ENCODE data around the gene PCDHGB5.
A peak's percentile ranks its signal among the peaks of the same experiment; 100 is the strongest.
"Not testable (repeated sequence)": the region's sequence is repeated elsewhere in the genome, so short reads cannot be mapped to it uniquely, and the experiment has no call there.

Gene PCDHGB5

GRCh38 chr5:141374627-141375026 is 23.1 kb upstream of the PCDHGB5 start:
- DNase-seq: no peak

DNA sequence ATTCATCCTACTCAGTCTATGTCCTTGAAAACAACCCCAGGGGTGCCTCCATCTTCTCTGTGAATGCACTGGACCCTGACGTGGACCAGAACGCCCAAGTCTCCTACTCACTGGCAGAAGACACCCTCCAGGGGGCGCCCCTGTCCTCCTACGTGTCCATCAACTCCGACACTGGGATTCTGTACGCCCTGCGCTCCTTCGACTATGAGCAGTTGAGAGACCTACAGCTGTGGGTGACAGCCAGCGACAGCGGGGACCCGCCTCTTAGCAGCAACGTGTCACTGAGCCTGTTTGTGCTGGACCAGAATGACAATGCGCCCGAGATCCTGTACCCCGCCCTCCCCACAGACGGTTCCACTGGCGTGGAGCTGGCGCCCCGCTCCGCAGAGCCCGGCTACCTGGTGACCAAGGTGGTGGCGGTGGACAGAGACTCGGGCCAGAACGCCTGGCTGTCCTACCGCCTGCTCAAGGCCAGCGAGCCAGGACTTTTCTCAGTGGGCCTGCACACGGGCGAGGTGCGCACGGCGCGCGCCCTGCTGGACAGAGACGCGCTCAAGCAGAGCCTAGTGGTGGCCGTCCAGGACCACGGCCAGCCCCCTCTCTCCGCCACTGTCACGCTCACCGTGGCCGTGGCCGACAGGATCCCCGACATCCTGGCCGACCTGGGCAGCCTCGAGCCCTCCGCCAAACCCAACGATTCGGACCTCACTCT is 22.1 kb upstream of the PCDHGB5 start:
- DNase-seq: not testable (repeated sequence)

DNA sequence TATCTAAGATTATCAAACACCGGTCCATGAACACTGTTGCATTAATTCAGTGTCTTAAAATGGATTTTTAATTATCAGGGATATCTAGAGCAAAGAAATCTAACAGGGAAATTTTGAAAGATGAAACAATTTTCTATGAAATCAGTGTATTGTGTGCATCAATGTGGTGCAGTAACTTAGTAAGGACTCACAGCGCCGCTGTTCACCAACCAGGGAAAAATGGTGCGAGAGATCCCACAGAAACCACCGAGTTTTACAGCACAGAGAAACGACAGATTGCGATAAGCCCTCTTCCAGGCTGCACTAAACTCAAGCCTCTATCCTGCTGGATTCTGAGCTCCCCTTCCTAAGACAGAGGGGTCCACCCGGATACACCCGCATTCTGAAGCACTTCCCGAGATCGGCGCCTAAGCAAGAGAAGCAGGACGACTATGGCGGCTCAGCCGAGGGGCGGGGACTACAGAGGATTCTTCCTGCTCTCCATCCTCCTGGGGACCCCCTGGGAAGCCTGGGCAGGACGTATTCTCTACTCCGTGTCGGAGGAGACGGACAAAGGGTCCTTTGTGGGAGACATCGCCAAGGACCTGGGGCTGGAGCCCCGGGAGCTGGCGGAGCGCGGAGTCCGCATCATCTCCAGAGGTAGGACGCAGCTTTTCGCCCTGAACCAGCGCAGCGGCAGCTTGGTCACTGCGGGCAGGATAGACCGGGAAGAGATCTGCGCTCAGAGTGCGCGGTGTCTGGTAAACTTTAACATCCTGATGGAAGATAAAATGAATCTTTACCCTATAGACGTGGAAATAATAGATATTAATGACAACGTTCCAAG is 15.1 kb upstream of the PCDHGB5 start, which contains the start of gene PCDHGA7:
Gene PCDHGA7 (plus strand): TSS at position 274 of the 826 bp plus-strand sequence. CDS start 158 bp downstream, at position 432.
- peak; percentile 19 for DNase-seq

DNA sequence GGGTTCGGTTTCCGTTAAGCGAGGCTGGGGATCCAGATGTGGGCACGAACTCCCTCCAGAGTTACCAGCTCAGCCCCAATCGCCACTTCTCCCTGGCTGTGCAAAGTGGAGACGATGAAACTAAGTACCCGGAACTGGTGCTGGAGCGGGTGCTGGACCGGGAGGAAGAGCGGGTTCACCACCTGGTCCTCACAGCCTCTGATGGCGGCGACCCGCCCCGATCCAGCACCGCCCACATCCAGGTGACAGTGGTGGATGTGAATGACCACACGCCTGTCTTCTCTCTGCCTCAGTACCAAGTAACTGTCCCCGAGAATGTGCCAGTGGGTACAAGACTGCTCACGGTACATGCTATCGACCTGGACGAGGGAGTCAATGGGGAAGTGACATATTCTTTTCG is 14.4 kb upstream of the PCDHGB5 start:
- no peak for DNase-seq

DNA sequence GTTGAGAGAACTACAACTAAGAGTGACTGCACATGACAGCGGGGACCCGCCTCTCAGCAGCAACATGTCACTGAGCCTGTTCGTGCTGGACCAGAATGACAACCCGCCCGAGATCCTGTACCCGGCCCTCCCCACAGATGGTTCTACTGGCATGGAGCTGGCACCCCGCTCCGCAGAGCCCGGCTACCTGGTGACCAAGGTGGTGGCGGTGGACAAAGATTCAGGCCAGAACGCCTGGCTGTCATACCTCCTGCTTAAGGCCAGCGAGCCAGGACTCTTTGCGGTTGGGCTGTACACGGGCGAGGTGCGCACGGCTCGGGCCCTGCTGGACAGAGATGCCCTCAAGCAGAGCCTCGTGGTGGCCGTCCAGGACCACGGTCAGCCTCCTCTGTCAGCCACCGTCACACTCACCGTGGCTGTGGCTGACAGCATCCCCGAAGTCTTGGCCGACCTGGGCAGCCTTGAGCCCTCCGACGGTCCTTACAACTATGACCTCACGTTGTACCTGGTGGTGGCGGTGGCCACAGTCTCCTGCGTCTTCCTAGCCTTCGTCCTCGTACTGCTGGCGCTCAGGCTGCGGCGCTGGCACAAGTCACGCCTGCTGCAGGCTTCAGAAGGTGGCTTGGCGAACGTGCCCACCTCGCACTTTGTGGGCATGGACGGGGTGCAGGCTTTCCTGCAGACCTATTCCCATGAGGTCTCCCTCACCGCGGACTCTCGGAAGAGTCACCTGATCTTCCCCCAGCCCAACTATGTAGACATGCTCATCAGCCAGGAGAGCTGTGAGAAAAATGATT is 13.1 kb upstream of the PCDHGB5 start:
- DNase-seq: no peak

DNA sequence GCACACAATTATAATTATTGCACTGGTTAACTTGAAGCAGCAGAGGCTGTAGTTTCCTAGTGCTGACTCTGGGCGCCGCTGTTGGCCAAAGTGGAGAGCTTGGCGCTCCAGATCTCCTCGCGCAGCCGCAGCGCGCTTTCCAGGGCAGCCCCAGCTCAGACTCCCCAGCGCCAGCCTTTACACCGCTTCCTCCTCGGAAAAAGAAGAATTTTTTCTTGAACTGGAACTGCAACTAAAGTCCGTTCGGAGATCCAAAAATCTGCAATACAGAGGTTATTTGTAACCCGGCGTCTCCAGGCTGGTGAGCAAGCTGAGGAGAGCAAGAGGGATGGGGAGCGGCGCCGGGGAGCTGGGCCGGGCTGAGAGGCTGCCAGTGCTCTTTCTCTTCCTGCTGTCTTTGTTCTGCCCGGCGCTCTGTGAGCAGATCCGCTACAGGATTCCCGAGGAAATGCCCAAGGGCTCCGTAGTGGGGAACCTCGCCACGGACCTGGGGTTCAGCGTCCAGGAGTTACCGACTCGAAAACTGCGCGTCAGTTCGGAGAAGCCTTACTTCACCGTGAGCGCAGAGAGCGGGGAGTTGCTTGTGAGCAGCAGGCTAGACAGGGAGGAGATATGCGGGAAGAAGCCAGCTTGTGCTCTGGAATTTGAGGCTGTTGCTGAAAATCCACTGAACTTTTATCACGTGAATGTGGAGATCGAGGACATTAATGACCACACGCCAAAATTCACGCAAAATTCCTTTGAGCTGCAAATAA is 10.0 kb upstream of the PCDHGB5 start, which contains the start of gene PCDHGB4:
Gene PCDHGB4 (plus strand): TSS at position 142 of the 755 bp plus-strand sequence. CDS start 187 bp downstream, at position 329.
- peak; percentile 20 for DNase-seq

GRCh38 chr5:141388661-141389060 is 9.1 kb upstream of the PCDHGB5 start:
- no peak for DNase-seq

- no peak for DNase-seq
Observed at GRCh38 chr5:141389153-141390042, 8.3 kb upstream of the PCDHGB5 start.

DNA sequence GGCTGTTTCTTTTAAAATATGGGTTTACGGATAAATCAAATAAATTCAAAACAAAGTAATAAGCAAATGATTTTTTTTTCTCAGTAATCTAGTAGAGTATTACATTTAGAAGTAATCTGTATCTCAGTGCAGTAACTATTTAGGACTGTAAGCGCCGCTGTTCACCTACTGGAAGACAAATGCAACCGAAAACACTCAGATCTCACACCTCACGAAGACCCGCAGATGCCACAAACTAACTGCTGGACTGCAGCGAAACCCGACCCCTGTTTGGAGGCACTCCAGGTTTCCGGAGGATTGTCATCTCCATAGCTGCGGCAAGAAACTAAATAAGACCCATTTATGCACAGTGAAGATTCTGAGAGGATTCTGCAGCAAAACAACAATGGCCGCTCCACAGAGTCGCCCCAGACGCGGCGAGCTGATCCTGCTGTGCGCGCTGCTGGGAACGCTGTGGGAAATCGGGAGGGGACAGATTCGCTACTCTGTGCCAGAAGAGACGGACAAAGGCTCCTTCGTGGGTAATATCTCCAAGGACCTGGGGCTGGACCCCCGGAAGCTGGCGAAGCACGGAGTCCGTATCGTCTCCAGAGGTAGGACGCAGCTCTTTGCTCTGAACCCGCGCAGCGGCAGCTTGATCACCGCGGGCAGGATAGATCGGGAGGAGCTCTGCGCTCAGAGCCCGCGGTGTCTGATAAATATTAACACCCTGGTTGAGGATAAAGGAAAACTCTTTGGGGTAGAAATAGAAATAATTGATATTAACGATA is 5.1 kb upstream of the PCDHGB5 start, which contains the start of gene PCDHGA8:
Gene PCDHGA8 (plus strand): TSS at position 205 of the 770 bp plus-strand sequence. CDS start 181 bp downstream, at position 386.
- DNase-seq: no peak

DNA sequence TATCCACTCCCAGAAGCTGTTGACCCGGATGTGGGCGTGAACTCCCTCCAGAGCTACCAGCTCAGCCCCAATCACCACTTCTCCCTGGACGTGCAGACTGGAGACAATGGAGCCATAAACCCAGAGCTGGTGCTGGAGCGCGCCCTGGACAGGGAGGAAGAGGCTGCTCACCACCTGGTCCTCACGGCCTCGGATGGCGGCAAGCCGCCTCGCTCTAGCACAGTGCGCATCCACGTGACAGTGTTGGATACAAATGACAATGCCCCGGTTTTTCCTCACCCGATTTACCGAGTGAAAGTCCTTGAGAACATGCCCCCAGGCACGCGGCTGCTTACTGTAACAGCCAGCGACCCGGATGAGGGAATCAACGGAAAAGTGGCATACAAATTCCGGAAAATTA is 4.5 kb upstream of the PCDHGB5 start:
- no peak for DNase-seq

GRCh38 chr5:141394401-141395187 is 3.2 kb upstream of the PCDHGB5 start:
- not testable (repeated sequence) for DNase-seq

DNA sequence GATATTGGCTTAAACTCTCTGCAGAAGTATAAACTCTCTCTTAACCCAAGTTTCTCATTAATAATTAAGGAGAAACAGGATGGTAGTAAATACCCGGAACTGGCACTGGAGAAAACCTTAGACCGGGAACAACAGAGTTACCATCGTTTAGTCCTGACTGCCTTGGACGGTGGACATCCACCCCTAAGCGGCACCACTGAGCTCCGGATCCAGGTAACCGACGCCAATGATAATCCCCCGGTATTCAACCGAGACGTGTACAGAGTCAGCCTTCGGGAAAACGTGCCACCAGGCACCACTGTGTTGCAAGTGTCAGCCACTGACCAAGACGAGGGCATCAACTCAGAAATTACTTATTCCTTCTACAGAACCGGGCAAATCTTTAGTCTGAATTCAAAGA is 861 bp downstream of the PCDHGB5 start:
- no peak for DNase-seq

DNA sequence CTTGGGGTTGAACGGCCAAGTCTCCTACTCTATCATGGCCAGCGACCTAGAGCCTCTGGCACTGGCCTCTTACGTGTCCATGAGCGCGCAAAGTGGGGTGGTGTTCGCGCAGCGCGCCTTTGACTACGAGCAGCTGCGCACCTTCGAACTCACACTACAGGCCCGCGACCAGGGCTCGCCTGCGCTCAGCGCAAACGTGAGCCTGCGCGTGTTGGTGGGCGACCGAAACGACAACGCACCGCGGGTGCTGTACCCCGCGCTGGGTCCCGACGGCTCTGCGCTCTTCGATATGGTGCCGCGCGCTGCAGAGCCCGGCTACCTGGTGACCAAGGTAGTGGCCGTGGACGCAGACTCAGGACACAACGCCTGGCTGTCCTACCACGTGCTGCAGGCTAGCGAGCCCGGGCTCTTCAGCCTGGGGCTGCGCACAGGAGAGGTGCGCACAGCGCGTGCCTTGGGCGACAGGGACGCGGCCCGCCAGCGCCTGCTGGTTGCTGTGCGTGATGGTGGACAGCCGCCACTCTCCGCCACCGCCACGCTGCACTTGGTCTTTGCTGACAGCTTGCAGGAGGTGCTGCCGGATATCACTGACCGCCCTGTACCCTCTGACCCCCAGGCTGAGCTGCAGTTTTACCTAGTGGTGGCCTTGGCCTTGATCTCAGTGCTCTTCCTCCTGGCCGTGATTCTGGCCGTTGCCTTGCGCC is 2.0 kb downstream of the PCDHGB5 start:
- DNase-seq: no peak

- peak; percentile 33 for DNase-seq
Observed at GRCh38 chr5:141402553-141403243, 5.0 kb downstream of the PCDHGB5 start, which contains the start of gene PCDHGA9. Gene PCDHGA9, plus strand, starts transcription at chr5:141402778. Its CDS starts 175 bp downstream, at chr5:141402953.

GRCh38 chr5:141403387-141403786 is 5.6 kb downstream of the PCDHGB5 start:
- DNase-seq: no peak

GRCh38 chr5:141407790-141408505 is 10.2 kb downstream of the PCDHGB5 start, which contains the start of gene PCDHGB6:
Gene PCDHGB6, plus strand, starts transcription at chr5:141408021. Its CDS starts 182 bp downstream, at chr5:141408203.
- peak; percentile 51 for DNase-seq

All from right kidney (tissue), 1 donor.